ENCODE results near the gene MARCHF2.
A peak's percentile ranks its signal among the peaks of the same experiment; 100 is the strongest.
"Not testable (repeated sequence)": the region's sequence is repeated elsewhere in the genome, so short reads cannot be mapped to it uniquely, and the experiment has no call there.

The MARCHF2 gene

DNA sequence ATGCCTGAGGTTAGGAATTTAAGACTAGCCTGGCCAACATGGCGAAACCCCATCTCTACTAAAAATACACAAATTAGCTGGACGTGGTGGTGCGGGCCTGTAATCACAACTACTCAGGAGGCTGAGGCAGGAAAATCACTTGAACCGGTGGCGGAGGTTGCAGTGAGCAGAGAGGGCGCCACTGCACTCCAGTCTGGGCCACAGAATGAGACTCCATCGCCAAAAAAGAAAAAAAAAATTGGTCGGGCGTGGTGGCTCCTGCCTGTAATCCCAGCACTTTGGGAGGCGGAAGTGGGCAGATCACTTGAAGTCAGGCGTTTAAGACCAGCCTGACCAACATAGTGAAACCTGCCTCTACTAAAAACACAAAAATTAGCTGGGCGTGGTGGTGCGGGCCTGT lies 2.4 kb upstream of the MARCHF2 start:
- DNase-seq (ENCODE audit: low spot score): not testable (repeated sequence)

DNA sequence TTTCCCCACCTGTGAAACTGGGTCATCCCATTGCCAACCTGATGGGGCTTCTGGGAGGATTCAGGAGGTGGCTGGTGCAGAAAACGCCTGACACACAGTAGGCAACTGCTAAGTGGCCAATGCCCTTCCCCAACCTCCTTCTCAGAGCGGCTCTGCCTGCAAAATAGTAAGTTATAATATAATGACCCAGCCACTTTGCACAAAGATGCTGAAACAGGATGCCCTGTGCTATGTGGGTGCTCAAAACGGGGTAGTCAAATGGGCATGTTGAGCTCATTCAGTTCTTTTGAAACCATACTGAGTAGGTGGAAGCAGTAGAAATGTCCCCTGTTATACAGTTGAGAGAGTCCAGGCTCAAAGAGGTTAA lies 507 bp downstream of the MARCHF2 start:
- DNase-seq (ENCODE audit: low spot score): no peak

DNA sequence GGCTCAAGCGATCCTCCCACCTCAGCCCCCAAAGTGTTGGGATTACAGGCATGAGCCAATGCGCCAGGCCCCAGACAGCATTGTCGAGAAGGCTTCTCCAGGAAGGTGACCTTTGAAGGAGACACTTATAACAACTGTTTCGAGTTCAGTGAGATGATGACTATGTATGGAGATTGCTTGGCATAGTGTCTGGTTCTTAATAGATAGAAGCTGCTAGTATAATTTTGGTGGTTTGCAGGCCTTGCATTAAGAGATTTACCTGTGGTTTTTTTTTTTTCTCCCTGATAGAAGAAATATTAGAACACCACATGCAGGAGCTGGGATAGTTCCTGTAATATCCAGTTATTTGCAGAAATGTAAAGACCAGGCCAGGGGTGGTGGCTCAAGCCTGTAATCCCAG lies 3.7 kb downstream of the MARCHF2 start:
- DNase-seq (ENCODE audit: low spot score): no peak

DNA sequence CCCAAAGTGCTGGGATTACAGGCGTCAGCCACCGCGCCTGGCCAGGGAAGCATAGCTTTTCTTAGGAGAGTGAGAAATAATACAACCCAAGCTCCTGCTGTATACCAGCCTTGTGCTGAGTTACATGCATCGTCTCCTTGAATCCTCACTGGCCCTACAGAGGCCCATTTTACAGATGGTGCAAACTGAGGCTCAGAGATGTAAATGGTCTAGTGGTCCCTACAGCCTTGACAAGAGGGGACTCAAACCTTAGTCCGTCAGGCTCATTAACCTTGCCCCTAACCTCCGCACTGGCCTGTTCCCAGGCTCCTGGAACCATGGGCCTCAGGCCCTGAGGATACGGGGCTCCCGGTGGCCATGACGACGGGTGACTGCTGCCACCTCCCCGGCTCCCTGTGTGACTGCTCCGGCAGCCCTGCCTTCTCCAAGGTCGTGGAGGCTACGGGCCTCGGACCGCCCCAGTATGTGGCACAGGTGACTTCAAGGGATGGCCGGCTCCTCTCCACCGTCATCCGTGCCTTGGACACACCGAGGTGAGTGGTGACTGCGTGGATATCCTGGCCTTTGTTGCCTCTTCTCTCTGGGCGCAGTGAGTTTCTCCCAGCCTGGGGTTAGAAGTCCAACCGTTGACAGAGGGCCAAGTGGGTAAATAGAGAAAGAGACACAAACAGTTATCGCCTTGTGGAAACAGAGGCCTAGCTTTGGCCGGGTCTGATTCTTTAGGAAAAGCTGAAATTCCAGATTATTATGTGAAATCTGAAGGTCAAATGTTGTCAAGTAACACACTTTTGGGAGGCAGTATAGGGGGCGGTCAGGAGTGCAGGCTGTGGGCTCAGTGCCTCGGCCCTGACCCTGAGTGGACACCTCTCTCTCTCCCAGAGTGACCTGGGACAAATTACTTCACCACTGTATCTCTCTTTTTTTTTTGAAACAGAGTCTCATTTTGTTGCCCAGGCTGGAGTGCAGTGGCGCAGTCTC lies 8.7 kb downstream of the MARCHF2 start:
- no peak for DNase-seq (ENCODE audit: low spot score)

DNA sequence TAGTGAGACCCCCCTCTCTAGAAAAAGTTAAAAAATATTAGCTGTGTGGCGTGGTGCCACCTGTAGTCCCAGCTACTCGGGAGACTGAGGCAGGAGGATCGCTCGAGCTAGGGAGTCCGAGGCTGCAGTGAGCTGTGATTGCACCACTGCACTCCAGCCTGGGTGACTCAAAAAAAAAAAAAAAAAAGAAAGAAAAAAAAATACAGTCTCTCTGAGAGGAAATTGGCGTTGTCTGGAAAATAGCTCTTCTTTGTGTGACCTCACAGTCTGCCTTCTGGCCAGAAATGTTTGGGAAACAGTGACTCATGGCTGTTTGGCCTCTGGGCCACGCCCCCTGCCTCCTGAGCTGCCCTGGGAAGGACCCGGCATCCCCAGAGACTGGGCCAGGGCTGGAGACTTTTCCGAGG lies 10.7 kb downstream of the MARCHF2 start:
- DNase-seq (ENCODE audit: low spot score): peak; percentile 75

DNA sequence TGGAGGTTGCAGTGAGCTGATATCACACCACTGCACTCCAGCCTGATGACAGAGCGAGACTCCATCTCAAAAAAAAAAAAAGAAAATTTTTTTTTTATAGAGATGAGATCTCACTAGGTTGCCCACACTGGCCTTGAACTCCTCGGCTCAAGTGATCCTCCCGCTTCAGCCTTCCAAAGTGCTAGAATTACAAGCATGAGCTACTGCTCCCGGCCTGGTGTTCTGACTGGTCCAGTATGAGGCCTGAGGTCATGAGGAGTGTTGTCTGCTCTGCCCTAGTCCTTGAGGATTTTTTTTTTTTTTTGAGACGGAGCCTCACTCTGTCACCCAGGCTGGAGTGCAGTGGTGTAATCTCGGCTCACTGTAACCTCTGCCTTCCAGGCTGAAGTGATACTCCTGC lies 12.2 kb downstream of the MARCHF2 start:
- not testable (repeated sequence) for DNase-seq (ENCODE audit: low spot score)

DNA sequence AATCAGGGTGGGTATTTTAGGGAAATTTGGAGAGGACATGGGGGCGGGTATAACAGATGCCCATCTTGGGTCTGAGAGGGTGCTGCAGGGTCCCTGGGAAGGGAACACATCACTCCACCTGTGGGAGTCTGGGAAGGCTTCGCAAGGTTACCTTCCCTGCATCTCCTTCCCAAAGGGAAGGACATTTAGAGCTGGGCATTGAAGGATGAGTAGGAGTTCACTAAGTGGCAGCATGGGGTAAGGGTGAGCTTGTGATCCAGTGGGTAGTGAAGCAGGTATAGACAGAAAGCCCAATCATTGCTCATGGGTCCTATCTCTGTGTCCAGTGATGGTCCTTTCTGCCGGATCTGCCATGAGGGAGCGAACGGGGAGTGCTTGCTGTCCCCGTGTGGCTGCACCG lies 13.2 kb downstream of the MARCHF2 start:
- DNase-seq (ENCODE audit: low spot score): no peak

DNA sequence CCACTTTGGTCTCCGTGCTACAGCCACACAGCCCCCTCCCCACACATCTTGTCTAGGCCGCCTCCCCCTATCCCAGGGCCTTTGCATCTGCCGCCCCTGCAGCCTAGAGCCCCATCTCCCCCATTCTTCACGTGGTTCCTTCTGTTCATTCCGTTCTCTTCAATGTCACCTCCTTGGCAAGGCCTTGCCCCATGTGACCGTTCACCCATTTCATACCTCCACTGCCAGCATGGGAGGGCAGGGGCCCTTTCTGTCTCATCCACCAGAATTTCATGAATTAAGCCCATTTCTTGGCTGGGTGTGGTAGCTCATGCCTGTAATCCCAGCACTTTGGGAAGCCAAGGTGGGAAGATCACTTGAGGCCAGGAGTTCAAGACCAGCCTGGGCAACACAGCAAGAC lies 15.9 kb downstream of the MARCHF2 start:
- no peak for DNase-seq (ENCODE audit: low spot score)

DNA sequence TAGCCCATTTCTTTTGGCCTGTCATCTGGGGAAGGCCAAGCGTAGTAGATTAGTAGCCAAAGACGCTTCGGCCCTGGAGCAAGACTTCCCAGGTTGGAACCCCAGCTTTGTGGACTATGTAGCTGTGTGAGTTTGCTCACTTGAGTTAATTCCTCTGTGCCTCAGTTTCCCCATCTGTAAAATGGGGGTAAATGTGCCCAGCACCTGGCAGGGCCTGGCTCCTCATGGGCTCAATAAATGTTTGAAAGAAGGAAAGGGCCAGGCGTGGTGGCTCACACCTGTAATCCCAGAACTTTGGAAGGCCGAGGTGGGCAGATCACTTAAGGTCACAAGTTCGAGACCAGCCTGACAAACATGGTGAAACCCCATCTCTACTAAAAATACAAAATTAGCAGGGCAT lies 16.7 kb downstream of the MARCHF2 start:
- no peak for DNase-seq (ENCODE audit: low spot score)

DNA sequence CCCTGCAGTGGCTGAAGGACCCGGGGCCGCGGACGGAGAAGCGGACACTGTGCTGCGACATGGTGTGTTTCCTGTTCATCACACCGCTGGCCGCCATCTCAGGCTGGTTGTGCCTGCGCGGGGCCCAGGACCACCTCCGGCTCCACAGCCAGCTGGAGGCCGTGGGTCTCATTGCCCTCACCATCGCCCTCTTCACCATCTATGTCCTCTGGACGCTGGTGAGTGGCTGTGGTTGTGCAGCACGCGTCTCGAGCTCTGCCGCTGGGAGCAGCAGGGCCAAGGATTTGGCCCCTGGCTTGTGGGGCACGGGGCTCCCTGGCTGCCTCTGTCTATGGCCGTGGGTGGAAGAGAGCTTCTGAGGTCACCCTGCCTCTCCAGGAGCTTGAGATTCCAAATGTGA lies 17.5 kb downstream of the MARCHF2 start:
- DNase-seq (ENCODE audit: low spot score): no peak

DNA sequence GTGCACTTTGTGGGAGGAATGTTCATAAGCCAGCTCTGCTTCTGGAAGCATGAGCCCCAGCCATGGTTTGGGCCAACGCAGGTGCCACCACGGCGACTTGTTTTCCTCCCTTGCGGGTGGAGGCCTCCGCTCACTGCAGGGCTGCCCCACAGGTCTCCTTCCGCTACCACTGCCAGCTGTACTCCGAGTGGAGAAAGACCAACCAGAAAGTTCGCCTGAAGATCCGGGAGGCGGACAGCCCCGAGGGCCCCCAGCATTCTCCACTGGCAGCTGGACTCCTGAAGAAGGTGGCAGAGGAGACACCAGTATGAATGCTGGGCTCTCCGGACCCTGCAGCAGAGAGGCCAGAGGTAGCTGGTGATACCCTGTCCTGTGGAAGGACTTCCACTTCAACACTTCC lies 25.1 kb downstream of the MARCHF2 start:
- DNase-seq (ENCODE audit: low spot score): no peak

DNA sequence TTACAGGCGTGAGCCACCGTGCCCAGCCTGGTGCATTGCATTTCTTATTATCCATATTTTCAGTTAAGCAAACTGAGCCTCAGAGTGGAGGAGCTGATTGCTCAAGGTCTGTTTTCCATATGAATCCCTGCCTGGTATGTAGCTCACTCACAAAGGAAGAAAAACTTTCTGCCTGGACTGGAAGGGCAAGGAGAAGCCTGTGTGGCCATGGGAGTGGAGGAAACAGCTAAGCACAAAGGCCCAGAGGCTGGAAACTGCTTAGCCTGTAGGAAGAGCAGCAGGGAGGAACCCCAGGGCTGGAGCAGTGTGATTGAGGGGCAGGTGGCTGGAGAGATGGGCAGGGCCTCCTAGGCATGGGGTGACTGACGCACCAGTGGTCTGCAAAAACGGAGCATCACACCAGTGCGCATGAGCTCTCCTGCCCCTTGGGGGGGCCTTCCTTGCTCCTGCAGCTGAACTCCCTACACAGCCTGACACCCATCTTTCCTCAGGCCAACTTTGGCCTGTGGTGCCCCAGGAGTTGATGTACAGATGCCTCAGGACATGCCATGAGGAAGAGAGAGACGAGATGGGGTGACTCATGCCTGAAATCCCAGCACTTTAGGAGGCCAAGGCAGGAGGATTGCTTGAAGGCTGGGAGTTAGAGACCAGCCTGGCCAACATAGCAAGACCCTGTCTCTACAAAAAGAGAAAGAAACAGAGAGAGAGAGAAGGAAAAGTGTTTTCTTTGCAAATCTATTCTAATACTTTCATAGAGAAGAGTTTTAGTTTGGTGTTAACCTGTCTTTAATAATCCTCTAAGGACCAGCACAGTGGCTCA lies 28.8 kb downstream of the MARCHF2 start:
- DNase-seq (ENCODE audit: low spot score): no peak

DNA sequence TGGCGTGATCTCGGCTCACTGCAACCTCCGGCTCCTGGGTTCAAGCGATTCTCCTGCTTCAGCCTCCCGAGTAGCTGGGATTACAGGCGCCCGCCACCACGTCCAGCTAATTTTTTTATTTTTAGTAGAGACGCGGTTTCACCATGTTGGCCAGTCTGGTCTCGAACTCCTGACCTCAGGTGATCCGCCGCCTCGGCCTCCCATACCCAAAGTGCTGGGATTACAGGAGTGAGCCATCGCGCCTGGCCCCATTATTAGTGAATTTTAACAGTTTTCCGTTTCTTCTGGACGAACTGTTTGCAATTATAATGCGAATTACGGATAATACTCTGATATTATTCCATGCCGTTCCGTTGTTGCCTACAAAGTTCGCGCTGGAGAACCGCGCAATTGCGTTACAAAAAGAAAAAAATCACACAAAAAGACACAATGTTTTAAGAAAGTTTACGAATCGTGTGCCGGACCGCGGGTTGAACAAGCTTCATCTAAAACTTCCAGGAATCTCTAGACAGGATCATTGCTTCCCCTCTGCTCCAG lies 31.1 kb downstream of the MARCHF2 start:
- DNase-seq (ENCODE audit: low spot score): not testable (repeated sequence)

DNA sequence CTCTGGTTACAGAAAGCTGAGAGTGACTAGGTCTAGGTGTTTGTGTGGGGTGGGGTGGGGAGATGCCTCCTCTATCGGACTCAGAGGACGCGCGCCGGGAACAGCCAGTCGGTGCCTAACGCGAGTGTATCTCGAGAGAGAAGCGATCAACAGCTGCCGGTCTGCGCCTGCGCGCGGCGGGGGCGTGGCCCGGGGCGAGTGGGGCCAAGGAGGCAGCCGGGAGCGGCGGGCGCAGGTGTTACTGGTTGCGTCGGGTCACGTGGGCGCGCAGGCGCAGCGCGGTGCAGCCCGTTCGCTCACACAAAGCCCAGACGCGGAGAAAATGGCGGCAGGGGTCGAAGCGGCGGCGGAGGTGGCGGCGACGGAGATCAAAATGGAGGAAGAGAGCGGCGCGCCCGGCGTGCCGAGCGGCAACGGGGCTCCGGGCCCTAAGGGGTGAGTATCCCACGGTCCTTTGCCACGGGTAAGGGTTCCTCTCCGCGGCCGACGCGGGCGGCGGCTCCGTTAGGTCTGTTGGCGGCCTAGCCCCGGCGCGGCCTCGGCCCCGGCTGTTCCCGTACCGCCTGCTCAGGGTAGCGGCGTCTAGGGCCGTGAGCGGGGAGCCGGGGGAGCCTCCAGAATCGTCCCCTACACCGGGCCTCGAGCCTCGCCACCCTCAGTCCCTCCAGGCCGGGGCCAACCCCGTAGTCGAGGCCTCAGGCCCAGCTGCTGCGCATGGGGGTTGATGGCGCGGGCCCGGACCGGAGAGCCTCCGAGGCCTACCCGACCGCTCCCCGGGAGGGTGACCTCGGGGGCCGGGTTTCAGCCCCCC lies 31.8 kb downstream of the MARCHF2 start, which contains the start of gene HNRNPM:
Gene HNRNPM, plus strand, starts transcription at position 299 of the 811 bp plus-strand sequence. Its CDS starts 24 bp downstream, at position 323.
- peak; percentile 98 for DNase-seq (ENCODE audit: low spot score)

DNA sequence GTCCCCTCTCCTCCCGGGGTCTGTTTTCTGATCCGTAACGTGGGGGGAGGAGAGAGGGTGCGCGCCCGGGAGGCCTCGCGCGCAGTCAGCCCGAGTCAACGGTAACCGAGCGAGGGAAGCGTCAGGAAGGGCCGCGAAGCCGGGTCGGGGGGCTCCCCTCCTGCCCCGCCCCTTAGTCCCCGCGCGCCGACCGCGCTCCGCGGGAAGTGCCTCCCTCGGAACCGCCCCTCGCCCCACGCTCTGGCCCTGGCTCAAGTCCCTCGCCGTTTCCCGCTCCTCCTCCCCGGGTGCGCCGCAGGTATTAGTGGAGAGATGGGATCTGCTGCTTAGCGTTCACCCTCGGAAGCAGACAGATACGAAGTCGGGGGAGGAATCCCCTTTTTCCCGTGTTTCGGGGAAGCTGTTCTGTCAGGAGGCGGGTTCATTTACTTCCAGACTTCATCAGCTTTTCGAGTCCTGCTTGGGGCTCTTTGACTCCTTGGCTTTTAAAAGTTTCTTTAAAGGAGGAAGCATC lies 32.4 kb downstream of the MARCHF2 start:
- peak; percentile 50 for DNase-seq (ENCODE audit: low spot score)

DNA sequence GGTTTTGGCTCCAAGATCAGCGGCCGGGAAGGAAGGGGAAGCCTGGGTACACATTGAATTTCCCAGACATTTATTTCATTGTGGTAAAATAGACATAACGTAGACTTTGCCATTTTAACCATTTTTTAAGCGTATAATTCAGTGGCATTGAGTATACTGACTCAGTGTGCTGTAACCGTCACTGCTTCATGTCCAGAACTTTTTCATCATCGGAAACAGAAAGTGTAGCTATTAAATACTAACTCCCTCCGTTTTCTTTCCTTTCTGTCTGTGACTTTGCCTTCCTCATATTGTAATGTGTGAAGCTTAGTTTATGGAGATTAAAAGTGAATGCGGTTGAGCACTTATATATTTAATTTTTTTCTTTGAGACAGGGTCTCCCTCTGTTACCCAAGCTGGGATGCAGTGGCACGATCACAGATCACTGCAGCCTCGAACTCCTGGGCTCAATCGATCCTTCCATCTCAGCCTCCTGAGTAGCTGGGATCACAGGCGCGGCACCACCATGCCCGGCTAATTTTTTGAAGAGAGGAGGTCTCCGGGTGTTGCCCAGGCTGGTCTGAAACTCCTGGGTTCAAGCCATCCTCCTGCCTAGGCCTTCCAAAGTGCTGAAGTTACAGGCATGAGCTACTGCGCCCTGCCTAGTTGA lies 33.1 kb downstream of the MARCHF2 start:
- DNase-seq (ENCODE audit: low spot score): no peak

DNA sequence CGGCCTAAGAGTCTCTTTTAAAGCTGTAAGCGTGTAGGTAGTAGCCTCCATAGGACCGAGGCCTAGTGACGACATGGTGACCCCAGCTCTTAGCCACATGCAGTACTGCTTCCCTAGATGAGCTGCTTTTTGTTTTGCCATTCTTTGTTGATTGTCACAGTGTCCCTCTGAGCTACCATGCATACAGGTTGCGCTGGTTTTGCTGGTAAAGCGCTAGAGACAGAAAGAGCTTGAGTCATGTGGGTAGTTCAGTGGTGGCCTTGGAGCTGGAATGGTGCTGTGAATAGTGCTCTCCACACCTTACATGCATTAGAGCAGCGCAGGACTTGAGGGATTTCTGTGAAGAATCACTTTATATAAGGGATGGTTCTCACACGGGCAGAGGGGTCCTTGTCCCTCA lies 36.7 kb downstream of the MARCHF2 start:
- no peak for DNase-seq (ENCODE audit: low spot score)

DNA sequence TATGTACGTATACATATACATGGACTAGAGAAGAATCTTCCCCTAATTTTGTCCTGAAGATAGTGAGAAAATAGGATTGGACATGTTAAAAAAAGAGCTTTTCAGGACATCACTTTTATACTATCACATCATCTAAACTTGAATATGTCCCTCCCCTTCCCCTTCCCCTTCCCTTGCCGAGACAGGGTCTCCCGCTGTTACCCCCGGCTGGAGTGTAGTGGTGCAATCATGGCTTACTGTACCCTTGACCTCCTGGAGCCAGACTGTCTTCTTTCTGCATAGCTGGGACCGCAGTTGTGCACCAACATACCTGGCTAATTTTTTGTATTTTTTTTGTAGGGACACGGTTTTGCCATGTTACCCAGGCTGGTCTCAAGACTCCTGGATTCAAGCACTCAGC lies 38.3 kb downstream of the MARCHF2 start:
- no peak for DNase-seq (ENCODE audit: low spot score)

DNA sequence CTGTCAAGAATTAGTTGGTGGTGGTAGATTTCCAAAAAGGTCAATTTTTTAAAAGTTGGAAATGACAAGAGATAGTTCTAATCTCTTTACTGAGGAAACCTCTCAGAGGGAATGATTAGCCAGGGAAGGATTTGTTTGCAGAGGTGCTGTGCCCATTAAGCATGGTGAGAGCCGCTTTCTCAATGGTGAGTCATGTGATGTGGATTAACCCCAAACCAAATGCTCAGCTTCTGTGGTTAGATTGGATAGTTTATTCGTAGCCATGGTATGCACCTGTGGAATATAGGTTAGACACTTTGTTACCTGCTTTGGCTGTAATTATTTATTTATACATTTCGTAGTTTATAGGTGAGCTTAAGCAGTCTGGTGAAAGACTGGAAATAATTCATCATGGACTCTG lies 38.8 kb downstream of the MARCHF2 start:
- DNase-seq (ENCODE audit: low spot score): no peak

DNA sequence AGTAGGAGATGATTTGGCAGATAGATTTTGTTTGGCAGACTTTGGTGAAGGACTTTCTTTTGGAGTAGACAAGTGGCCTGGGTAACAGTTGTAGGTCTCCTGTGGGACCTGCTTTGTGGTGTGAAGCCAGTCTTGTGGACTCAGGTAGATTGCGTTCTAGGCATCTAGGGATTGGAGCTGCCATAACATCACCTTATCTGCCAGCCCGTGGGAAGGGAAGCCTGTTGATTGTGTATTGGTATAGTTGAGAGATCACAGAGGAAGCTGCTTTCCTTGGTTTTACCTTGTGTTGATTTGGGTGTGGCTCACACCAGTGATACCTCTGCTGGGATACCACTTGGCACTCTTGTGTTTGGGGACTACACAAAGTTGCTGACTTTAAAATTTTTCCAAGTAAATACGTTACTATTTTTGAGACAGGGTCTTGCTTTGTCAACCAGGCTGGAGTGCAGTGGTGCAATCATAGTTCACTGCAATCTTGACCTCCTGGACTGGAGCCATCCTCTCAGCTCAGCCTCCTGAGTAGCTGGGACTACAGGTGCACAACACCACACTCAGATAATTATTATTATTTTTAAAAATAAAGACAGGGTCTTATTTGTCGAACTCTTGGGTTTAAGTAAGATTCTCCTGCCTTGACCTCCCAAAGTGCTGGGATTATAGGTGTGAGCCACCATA lies 39.5 kb downstream of the MARCHF2 start:
- DNase-seq (ENCODE audit: low spot score): no peak

DNA sequence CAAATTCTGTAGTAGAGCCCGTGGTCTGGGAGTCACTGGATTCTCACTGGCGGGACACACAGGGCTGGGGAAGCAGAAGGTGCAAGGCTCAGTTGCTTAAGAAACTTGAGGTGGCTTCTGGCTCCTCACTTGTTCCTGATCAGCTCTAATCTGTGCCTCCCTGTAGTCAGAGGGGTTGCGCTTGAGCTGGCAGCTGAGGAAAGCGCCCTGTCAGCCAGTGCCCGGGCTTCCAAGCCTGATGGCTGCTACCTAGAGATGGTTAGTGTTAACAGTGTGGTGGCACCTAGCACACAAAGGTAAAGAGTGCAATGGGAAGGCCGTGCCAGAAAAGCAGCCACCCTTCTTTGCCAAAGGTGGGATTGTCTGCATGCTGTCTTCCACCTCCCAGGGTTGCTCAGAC lies 40.5 kb downstream of the MARCHF2 start:
- no peak for DNase-seq (ENCODE audit: low spot score)

All from hematopoietic multipotent progenitor cell treated with erythropoietin and hydrocortisone succinate and interleukin-3 and kit ligand, for 15 days (in vitro differentiated cells).